Raji (cell line): Measurements from ENCODE around the gene ZNF415.

Experiments used
- POLR2A ChIP-seq: IDR thresholded peaks from 2 replicates; pipeline ENCODE4 v1.6.1; 2011; ENCODE audit warnings: low read depth, low read length, control low read depth; ENCODE audit not compliant: insufficient read depth

The ZNF415 gene

GRCh38 chr19:53123400-53123799 lies 9.3 kb downstream of the ZNF415 start:
- TF ChIP-seq POLR2A, result no peak

GRCh38 chr19:53112286-53112685 lies 20.4 kb downstream of the ZNF415 start:
- no peak for TF ChIP-seq POLR2A

GRCh38 chr19:53109527-53109926 lies 23.2 kb downstream of the ZNF415 start:
- no peak for TF ChIP-seq POLR2A

- TF ChIP-seq POLR2A, result peak; percentile 94
Measured at GRCh38 chr19:53103234-53104203, 29.2 kb downstream of the ZNF415 start, which contains the start of gene ZNF160. TSS of gene ZNF160 (minus strand) at chr19:53103422. CDS start at chr19:53086276, 17,146 bp downstream.

GRCh38 chr19:53102756-53103233 lies 29.9 kb downstream of the ZNF415 start:
- no peak for TF ChIP-seq POLR2A

- TF ChIP-seq POLR2A, result no peak
Measured at GRCh38 chr19:53102206-53102755, 30.4 kb downstream of the ZNF415 start.

GRCh38 chr19:53101518-53101917 lies 31.2 kb downstream of the ZNF415 start:
- TF ChIP-seq POLR2A, result no peak

- no peak for TF ChIP-seq POLR2A
Measured at GRCh38 chr19:53094754-53095575, 37.7 kb downstream of the ZNF415 start.

- no peak for TF ChIP-seq POLR2A
Measured at GRCh38 chr19:53092723-53093122, 40.0 kb downstream of the ZNF415 start.

- TF ChIP-seq POLR2A, result no peak
Measured at GRCh38 chr19:53091413-53092254, 41.1 kb downstream of the ZNF415 start.

- TF ChIP-seq POLR2A, result no peak
Measured at GRCh38 chr19:53088091-53088490, 44.6 kb downstream of the ZNF415 start.

- no peak for TF ChIP-seq POLR2A
Measured at GRCh38 chr19:53086949-53087348, 45.8 kb downstream of the ZNF415 start.

GRCh38 chr19:53085496-53085895 lies 47.2 kb downstream of the ZNF415 start:
- TF ChIP-seq POLR2A, result no peak

- TF ChIP-seq POLR2A, result no peak
Measured at GRCh38 chr19:53082929-53083328, 49.8 kb downstream of the ZNF415 start.
